A673 (cell line): ENCODE measurements around the gene MYRF. TPM values are rescaled to one million over a fixed set of nuclear protein-coding genes. Genes with fewer than 3 reads are reported as not detected.

ENCODE experiments used
- BruUV-seq: library from RNA; stranded (reverse); fragments of 400-500 nt; replicated peaks from 2 replicates; lab custom pipeline; 2021; lab: Mats Ljungman, UMichigan
- CTCF ChIA-PET: fragments of 300-600 bp; sonication (Branson Sonifier 250); formaldehyde crosslinking; loops from one replicate; lab custom pipeline; 2022; ENCODE audit warnings: antibody characterized with exemption; lab: Charles Lee
- POLR2A ChIA-PET: fragments of 300-600 bp; sonication (Branson Sonifier 250); formaldehyde crosslinking; loops from one replicate; lab custom pipeline; 2022; ENCODE audit warnings: antibody characterized with exemption; ENCODE audit not compliant: low non-redundant PET; lab: Charles Lee
- DNase-seq: peaks from one replicate; pipeline ENCODE4 v3.0.0-alpha.2; 2015; ENCODE audit warnings: low spot score
- H3K27ac ChIP-seq: fragments of 200-600 bp; sonication (generic); 2 replicates; pipeline ENCODE4 v1.5.1; 2016; ENCODE audit warnings: mixed run types, low read depth, mild to moderate bottlenecking, mixed read lengths, antibody characterized with exemption, low read length; ENCODE audit not compliant: poor library complexity, severe bottlenecking
- H3K27me3 ChIP-seq: fragments of 200-600 bp; sonication (generic); replicated peaks from 2 replicates; pipeline ENCODE4 v1.6.1; 2017; ENCODE audit warnings: mixed run types, low read depth, mild to moderate bottlenecking, mixed read lengths, antibody characterized with exemption, low read length; ENCODE audit not compliant: insufficient read depth, poor library complexity
- H3K36me3 ChIP-seq: fragments of 200-600 bp; sonication (generic); 2 replicates; pipeline ENCODE4 v1.6.1; 2016; ENCODE audit warnings: mixed run types, mild to moderate bottlenecking, mixed read lengths, antibody characterized with exemption, low read length; ENCODE audit not compliant: insufficient read depth, poor library complexity, severe bottlenecking
- H3K4me1 ChIP-seq: fragments of 200-600 bp; sonication (generic); 2 replicates; pipeline ENCODE4 v1.6.1; 2017; ENCODE audit warnings: mixed run types, mild to moderate bottlenecking, mixed read lengths, antibody characterized with exemption, low read length; ENCODE audit not compliant: insufficient read depth, poor library complexity, severe bottlenecking
- H3K4me3 ChIP-seq: fragments of 200-600 bp; sonication (generic); 2 replicates; pipeline ENCODE4 v1.5.1; 2016; ENCODE audit warnings: low read depth, mixed run types, mild to moderate bottlenecking, mixed read lengths, low read length; ENCODE audit not compliant: poor library complexity, severe bottlenecking
- H3K9me3 ChIP-seq: fragments of 200-600 bp; sonication (generic); 2 replicates; pipeline ENCODE4 v1.6.1; 2016; ENCODE audit warnings: mixed run types, low read depth, mild to moderate bottlenecking, mixed read lengths, antibody characterized with exemption, low read length; ENCODE audit not compliant: poor library complexity, severe bottlenecking
- CTCF ChIP-seq: fragments of 300-800, 200-600 bp; sonication (generic); conservative IDR thresholded peaks from 2 replicates; pipeline ENCODE4 v1.5.1; 2017; ENCODE audit warnings: low read depth, mild to moderate bottlenecking, antibody characterized with exemption, low read length, moderate library complexity, mixed read lengths
- EZH2 ChIP-seq: fragments of 200-600 bp; sonication (generic); IDR thresholded peaks from 2 replicates; pipeline ENCODE4 v1.6.1; 2017; ENCODE audit warnings: borderline replicate concordance, low read depth, mild to moderate bottlenecking, mixed read lengths, antibody characterized with exemption, low read length; ENCODE audit not compliant: poor library complexity, severe bottlenecking
- intact Hi-C: fragments of 100-400 bp; cut with micrococcal nuclease; formaldehyde crosslinking; loops from one replicate; pipeline ENCODE4 v1.10.0; 2022; ENCODE audit not compliant: unreplicated experiment
- total RNA-seq: library from RNA; stranded (reverse); gene quantifications from 2 replicates; pipeline ENCODE4 v1.2.3, GENCODE V29; 2021

MYRF gene
- total RNA-seq, 1 experiment from 2014 or later: 11.2 TPM

GRCh38 chr11:61778357-61778886, 26.0 kb downstream of the MYRF start:
- no peaks in the 10 kb centered on the region for H3K9me3 ChIP-seq
- intact Hi-C loops: no loop called here
- H3K4me3 ChIP-seq: no peak overlapping the region
- CTCF ChIA-PET: interaction anchor here (0.9 kb wide), 1 partner anchor 392 kb away, joined by 5 read pairs; no protein-coding TSS in a partner anchor
- no peaks in the 10 kb centered on the region for H3K36me3 ChIP-seq
- H3K27me3 ChIP-seq: no peaks in the 10 kb centered on the region
- no peak overlapping the region for H3K27ac ChIP-seq
- H3K4me1 ChIP-seq: peaks cover 10% of the 10 kb centered on the region
- no TSS peak for BruUV-seq
- TF ChIP-seq CTCF (no peak), EZH2 (no peak)
- POLR2A ChIA-PET: no interaction called here
- no peak for DNase-seq

- Histone ChIP-seq H3K4me1 (peaks cover 10% of the 10 kb centered on the region), H3K27ac (no peak overlapping the region), H3K4me3 (no peak overlapping the region), H3K36me3 (peaks cover 6% of the 10 kb centered on the region), H3K27me3 (no peaks in the 10 kb centered on the region), H3K9me3 (no peaks in the 10 kb centered on the region)
- POLR2A ChIA-PET: no interaction called here
- no peak for DNase-seq
- no peak for TF ChIP-seq CTCF
- intact Hi-C loops: no loop called here
- CTCF ChIA-PET: no interaction called here
- BruUV-seq: no TSS peak
Measured at GRCh38 chr11:61778920-61779650, 26.6 kb downstream of the MYRF start.

- no peak overlapping the region for H3K27ac ChIP-seq
- H3K9me3 ChIP-seq: no peaks in the 10 kb centered on the region
- no peaks in the 10 kb centered on the region for H3K27me3 ChIP-seq
- no peak for TF ChIP-seq CTCF
- no peak for TF ChIP-seq EZH2
- BruUV-seq: no TSS peak
- H3K4me3 ChIP-seq: no peak overlapping the region
- ChIA-PET CTCF (interaction anchor here (1.1 kb wide), 1 partner anchor 328 kb away, joined by 5 read pairs; no protein-coding TSS in a partner anchor), POLR2A (no interaction called here)
- H3K4me1 ChIP-seq: peaks cover 10% of the 10 kb centered on the region
- intact Hi-C loops: no loop called here
- H3K36me3 ChIP-seq: peaks cover 10% of the 10 kb centered on the region
- DNase-seq: no peak
Measured at GRCh38 chr11:61779666-61780525, 27.5 kb downstream of the MYRF start.
